ENCODE results near the gene LRSAM1.

The LRSAM1 gene

GRCh38 chr9:127525401-127526188 lies 74.3 kb downstream of the LRSAM1 start:
- no peaks in the 10 kb centered on the region for H3K4me1 ChIP-seq (ENCODE audit: control insufficient read depth in 1 of 2, insufficient read depth in 1 of 2, low read depth in 1 of 2, low read length in 1 of 2)
- no peak overlapping the region for H3K27ac ChIP-seq
- H3K36me3 ChIP-seq: no peaks in the 10 kb centered on the region
- H3K27me3 ChIP-seq: no peaks in the 10 kb centered on the region
- TF ChIP-seq, protein P1, sequence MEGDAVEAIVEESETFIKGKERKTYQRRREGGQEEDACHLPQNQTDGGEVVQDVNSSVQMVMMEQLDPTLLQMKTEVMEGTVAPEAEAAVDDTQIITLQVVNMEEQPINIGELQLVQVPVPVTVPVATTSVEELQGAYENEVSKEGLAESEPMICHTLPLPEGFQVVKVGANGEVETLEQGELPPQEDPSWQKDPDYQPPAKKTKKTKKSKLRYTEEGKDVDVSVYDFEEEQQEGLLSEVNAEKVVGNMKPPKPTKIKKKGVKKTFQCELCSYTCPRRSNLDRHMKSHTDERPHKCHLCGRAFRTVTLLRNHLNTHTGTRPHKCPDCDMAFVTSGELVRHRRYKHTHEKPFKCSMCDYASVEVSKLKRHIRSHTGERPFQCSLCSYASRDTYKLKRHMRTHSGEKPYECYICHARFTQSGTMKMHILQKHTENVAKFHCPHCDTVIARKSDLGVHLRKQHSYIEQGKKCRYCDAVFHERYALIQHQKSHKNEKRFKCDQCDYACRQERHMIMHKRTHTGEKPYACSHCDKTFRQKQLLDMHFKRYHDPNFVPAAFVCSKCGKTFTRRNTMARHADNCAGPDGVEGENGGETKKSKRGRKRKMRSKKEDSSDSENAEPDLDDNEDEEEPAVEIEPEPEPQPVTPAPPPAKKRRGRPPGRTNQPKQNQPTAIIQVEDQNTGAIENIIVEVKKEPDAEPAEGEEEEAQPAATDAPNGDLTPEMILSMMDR (IDR thresholded peaks at IDR 0.05): peak; percentile 32
- H3K4me3 ChIP-seq (ENCODE audit: low read depth in 1 of 2, low read length in 1 of 2): no peak overlapping the region
- peaks cover 22% of the 10 kb centered on the region for H3K9me3 ChIP-seq

DNA sequence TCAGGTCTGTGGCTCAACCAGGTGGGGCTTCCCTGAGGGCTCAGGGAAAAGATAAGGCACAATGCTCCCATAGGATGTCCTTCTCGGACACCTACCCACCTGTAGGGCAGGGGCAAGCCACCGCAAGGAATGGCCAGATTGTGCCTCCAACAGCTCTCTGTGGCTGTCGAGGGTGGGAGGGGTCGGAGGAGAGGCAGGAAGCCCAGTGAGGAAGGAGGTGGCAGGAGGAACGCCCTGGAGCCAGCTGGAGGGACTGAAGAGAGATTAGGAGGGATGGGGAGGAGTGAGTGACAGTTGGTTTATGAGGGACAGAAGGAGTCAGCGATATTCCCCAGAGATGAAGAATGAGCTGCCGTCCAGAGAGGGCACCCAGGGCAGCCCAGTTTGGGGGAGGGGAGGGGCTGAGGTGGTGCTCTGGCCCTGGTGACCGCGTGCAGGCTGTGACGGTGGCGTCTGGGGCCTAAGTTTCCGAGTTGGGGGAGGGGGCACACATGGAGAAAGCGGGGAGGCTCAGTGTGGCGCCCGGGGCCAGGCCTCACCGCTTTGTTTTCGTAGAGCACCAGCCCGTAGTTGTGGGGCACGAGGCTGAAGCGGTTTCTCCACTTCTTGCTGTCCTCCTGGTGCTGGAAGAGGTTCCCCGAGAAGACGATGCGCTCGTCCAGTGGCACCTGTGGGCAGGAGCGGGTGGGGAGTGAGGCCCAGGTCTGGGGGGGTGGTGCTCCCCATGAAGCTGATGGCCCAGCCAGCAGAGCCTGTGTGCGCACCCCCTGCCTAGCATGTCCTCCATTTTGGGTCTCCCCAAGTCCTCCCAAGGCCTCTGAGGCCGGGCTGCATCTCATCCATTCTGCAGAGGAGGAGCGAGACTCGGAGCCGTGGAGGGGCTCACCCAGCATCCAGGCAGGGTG lies 75.6 kb downstream of the LRSAM1 start:
- no peaks in the 10 kb centered on the region for H3K36me3 ChIP-seq
- H3K4me3 ChIP-seq (ENCODE audit: low read depth in 1 of 2, low read length in 1 of 2): no peak overlapping the region
- H3K9me3 ChIP-seq: peaks cover 22% of the 10 kb centered on the region
- H3K27ac ChIP-seq: no peak overlapping the region
- TF ChIP-seq, protein P1 (IDR thresholded peaks at IDR 0.05): no peak
- no peaks in the 10 kb centered on the region for H3K4me1 ChIP-seq (ENCODE audit: control insufficient read depth in 1 of 2, insufficient read depth in 1 of 2, low read depth in 1 of 2, low read length in 1 of 2)
- H3K27me3 ChIP-seq: no peaks in the 10 kb centered on the region

DNA sequence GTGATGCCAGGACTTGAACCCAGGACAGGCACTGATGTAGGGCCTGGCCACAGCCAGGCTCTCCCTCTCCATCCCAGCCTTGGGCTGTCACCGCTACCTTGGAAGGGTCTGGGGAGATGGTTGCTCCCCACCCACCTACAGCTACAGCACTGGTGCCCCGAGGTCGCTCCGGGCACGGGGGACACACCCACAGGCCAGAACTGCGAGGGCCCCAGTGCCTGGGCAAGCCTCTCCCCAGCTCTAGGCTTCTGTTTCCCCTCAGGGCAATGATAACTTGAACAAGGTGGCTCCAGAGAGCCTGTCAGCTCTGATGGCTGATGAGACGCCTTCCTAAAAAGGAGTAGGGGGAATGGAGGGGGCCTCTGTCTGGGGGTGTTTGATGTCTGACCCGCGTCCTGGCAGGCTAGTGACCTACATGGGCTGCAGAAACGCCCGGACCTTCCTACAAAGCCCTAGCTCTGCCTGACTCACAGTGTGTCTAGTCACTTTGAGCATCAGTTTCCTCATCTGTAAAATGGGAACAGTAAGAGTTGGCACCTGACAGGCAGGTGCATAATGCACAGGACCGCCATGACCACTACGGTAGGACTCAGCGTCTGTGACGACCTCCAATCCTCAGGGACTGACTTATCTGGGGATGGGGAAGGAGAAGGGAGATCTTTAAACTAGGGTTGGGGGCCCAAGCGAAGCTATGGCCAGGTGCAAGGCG lies 76.4 kb downstream of the LRSAM1 start:
- Histone ChIP-seq H3K4me3 (ENCODE audit: low read depth in 1 of 2, low read length in 1 of 2) (no peak overlapping the region), H3K27me3 (no peaks in the 10 kb centered on the region), H3K4me1 (ENCODE audit: control insufficient read depth in 1 of 2, insufficient read depth in 1 of 2, low read depth in 1 of 2, low read length in 1 of 2) (no peaks in the 10 kb centered on the region), H3K27ac (no peak overlapping the region), H3K36me3 (no peaks in the 10 kb centered on the region), H3K9me3 (peaks cover 22% of the 10 kb centered on the region)
- TF ChIP-seq, protein P1 (IDR thresholded peaks at IDR 0.05): no peak

DNA sequence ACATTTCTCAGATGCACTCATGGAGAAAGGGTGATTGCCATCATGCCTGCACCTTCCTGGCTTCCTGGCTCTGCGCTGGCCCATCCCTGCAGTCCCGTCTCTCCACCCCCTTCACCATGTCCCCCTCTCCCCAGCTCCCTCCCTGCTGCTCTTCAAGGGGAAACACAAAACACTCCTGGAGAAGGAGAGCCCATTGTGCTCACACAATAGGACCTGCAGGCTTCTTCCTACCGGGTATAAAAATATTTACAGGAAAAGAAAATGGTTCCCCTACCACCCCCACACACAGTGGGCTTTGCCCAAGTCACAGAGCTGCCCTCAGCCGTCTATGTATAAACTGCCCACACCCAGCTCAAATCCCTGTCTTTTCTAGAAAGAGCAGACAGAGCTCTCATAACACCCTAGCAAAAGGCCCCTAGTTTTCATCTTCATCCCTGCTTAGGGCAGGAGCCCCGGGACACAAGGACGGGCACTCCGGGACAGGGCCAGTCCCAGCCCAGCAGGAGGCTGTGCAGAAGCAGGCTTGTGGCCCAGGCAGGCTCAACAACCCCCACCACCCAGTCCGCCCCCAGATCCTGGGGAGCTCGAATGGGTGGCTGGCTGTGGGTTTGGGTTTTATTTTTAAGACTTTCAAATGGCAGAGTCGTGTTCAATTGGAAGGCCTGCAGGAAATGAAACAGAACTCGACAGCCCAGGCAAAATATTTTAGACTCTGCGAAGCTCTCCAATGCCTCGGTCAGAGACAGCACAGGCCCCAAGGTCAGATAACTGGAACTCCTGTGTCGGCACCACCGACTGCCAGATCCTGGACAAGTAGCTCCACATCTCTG lies 77.3 kb downstream of the LRSAM1 start:
- H3K9me3 ChIP-seq: peaks cover 17% of the 10 kb centered on the region
- H3K4me3 ChIP-seq (ENCODE audit: low read depth in 1 of 2, low read length in 1 of 2): no peak overlapping the region
- H3K36me3 ChIP-seq: no peaks in the 10 kb centered on the region
- no peak overlapping the region for H3K27ac ChIP-seq
- H3K27me3 ChIP-seq: no peaks in the 10 kb centered on the region
- H3K4me1 ChIP-seq (ENCODE audit: control insufficient read depth in 1 of 2, insufficient read depth in 1 of 2, low read depth in 1 of 2, low read length in 1 of 2): no peaks in the 10 kb centered on the region
- TF ChIP-seq, protein P1 (IDR thresholded peaks at IDR 0.05): no peak

GRCh38 chr9:127529671-127530070 lies 78.4 kb downstream of the LRSAM1 start:
- no peak overlapping the region for H3K27ac ChIP-seq
- no peak overlapping the region for H3K4me3 ChIP-seq (ENCODE audit: low read depth in 1 of 2, low read length in 1 of 2)
- no peaks in the 10 kb centered on the region for H3K27me3 ChIP-seq
- TF ChIP-seq, protein P1 (IDR thresholded peaks at IDR 0.05): no peak
- H3K9me3 ChIP-seq: peaks cover 12% of the 10 kb centered on the region
- no peaks in the 10 kb centered on the region for H3K36me3 ChIP-seq
- no peaks in the 10 kb centered on the region for H3K4me1 ChIP-seq (ENCODE audit: control insufficient read depth in 1 of 2, insufficient read depth in 1 of 2, low read depth in 1 of 2, low read length in 1 of 2)

All from neutrophil (primary cell).